Fibroblast of villous mesenchyme (primary cell): ENCODE results near the gene GINM1. TPM values are rescaled to one million over a fixed set of nuclear protein-coding genes. Genes with fewer than 3 reads are reported as not detected.

Experiments used
- DNase-seq: peaks from one replicate; pipeline ENCODE4 v3.0.0-alpha.2; 2010; ENCODE audit warnings: low read depth
- H3K4me3 ChIP-seq: 2 replicates; pipeline ENCODE4 v1.5.1; 2011; ENCODE audit warnings: low read depth, mild to moderate bottlenecking, low read length
- small RNA-seq: library from RNA; depleted of rRNA; stranded (forward); fragments of <200 nt; gene quantifications from one replicate; pipeline ENCODE3, GENCODE V24; 2012
- total RNA-seq: library from RNA; depleted of rRNA; stranded (reverse); fragments of >200 nt; gene quantifications from 2 replicates; pipeline ENCODE4 v1.2.3, GENCODE V29; 2012
- TF ChIP-seq, protein P1 (sequence below): IDR thresholded peaks from 2 replicates; pipeline ENCODE4 v1.5.1; 2012; ENCODE audit warnings: low read depth, mild to moderate bottlenecking, low read length; ENCODE audit not compliant: insufficient read depth

Gene GINM1
- total RNA-seq, 1 donor, result 69.1 TPM

DNA sequence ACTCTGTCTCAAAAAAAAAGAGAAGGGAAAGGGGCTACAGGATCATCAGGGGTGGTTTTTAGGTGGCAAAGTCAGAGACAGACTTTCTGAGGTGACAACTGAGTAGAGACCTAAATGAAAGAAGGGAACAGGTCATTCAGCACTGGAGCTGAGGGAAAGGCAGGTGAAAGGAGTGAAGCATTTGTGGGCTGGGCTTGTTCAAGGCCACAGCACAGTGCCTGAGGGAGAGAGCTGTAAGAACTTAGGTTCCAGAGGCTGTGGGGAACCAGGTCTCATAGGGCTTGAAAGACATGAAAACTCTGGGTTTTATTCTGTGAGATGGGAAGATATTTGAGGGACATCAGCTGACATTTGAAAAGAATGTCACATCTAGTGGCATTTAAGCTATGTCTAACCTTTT, 61.5 kb downstream of the GINM1 start:
- TF ChIP-seq, protein P1, sequence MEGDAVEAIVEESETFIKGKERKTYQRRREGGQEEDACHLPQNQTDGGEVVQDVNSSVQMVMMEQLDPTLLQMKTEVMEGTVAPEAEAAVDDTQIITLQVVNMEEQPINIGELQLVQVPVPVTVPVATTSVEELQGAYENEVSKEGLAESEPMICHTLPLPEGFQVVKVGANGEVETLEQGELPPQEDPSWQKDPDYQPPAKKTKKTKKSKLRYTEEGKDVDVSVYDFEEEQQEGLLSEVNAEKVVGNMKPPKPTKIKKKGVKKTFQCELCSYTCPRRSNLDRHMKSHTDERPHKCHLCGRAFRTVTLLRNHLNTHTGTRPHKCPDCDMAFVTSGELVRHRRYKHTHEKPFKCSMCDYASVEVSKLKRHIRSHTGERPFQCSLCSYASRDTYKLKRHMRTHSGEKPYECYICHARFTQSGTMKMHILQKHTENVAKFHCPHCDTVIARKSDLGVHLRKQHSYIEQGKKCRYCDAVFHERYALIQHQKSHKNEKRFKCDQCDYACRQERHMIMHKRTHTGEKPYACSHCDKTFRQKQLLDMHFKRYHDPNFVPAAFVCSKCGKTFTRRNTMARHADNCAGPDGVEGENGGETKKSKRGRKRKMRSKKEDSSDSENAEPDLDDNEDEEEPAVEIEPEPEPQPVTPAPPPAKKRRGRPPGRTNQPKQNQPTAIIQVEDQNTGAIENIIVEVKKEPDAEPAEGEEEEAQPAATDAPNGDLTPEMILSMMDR, result no peak
- H3K4me3 ChIP-seq, result no peak overlapping the region
- DNase-seq, result no peak

DNA sequence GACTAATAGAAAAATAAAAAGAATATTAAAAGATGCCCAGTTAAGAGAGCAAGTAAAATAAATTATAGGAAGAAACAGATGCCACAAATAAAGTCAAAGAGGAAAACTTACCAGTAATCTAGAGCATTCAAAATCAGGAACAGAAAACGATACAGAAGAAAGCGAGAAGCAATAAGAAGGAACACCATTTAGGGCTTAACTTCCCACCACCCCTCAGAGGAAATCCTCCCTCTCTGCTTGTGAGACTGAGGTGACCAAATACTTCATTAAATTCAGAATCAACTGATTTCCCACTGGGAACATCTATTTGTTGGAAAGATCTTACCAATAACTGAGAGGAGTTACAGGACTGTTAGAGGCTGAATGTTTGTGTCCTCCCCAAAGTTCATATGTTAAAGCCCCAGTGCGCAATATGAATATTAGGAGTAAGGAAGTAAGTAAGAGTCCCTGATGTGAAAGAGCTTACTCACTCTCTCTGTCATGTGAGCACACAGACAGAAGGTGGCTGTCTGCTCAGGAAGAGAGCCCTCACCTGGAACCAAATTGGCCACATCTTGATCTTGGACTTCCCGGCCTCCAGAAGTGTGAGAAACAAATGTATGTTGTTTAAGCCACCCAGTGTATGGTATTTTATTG, 62.8 kb downstream of the GINM1 start:
- H3K4me3 ChIP-seq, result no peak overlapping the region
- TF ChIP-seq, protein P1, result no peak
- no peak for DNase-seq

DNA sequence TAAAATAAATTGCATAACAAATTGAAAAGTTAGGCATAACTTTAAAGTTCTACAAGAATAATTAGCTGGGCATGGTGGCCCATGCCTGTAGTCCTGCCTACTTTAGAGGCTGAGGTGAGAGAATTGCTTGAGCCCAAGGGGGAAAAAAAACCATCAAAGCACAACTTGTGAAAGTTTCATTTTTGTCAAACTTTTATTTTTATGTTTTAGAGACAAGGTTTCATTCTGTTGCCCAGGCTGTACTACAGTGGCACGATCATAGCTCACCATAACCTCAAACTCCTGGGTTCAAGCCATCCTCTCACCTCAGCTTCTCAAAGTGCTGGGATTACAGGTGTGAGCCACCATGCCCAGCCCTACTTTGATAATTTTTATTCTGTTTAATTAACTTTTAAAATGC, 68.1 kb downstream of the GINM1 start:
- DNase-seq, result no peak
- TF ChIP-seq, protein P1, result no peak
- no peak overlapping the region for H3K4me3 ChIP-seq

DNA sequence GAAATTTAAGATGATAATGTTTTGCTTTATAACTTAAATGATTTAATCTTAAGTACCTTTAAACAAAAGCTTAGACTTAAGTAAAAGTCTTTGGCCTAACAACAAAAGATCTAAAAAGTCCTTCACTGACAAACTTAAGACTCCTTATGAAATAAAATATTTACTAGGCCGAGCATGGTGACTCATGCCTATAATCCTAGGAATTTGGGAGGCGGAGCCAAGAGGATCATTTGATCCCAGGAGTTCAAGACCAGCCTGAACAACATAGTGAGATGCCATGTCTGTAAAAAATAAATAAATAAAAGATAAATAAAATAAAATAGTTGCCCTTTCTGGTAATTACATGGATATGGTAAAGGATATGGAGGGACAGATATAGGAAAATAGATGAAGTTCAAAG, 69.9 kb downstream of the GINM1 start:
- no peak overlapping the region for H3K4me3 ChIP-seq

More for the DNA sequence above, 69.9 kb downstream of the GINM1 start:
- TF ChIP-seq, protein P1, result no peak
- DNase-seq, result peak; percentile 62

Small RNAs within 50 kb of the gene (small RNA-seq; reads per million reads assigned to genes)
- gene RF00019 (not detected), gene RF00410 (not detected), gene RNU7-3P (1.1 reads per million, percentile 19 among the genes with 10 or more reads in this experiment)

Other genes starting within 250 kb of the GINM1 start
- 20.9 and 36.3 TPM in 2 replicates for gene TAB2, start 248.7 kb upstream of the GINM1 start, total RNA-seq
- gene SUMO4, start 166.1 kb upstream of the GINM1 start, total RNA-seq, result 2.6 TPM in 2 replicates
- gene ZC3H12D, start 81.4 kb upstream of the GINM1 start, total RNA-seq, result under 0.01 TPM in 2 replicates
- 24.2 and 40.6 TPM in 2 replicates for gene PPIL4, start 20.3 kb upstream of the GINM1 start, total RNA-seq
- 18.0 and 21.6 TPM in 2 replicates for gene KATNA1, start 82.3 kb downstream of the GINM1 start, total RNA-seq
- gene LATS1, start 151.7 kb downstream of the GINM1 start, total RNA-seq, result 20.6 and 25.9 TPM in 2 replicates
- 26.4 and 40.6 TPM in 2 replicates for gene NUP43, start 180.2 kb downstream of the GINM1 start, total RNA-seq
- 112 and 126 TPM in 2 replicates for gene PCMT1, start 183.4 kb downstream of the GINM1 start, total RNA-seq